Activated CD8-positive, alpha-beta T cell treated with anti-CD3 and anti-CD28 coated beads, Interleukin-2, amount 10 ng/mL, durations not matched to agents 7 days and 5 days (primary cell): Measurements from ENCODE around the gene MFF. TPM values are rescaled to one million over a fixed set of nuclear protein-coding genes. Genes with fewer than 3 reads are reported as not detected.
"Not testable (repeated sequence)": the region's sequence is repeated elsewhere in the genome, so short reads cannot be mapped to it uniquely, and the experiment has no call there.

Experiments used
- ATAC-seq: fragments of 150-1000 bp; cut with Tn5 transposase; one replicate; pipeline ENCODE4 v1.10.0; 2021; ENCODE audit warnings: moderate library complexity
- CTCF ChIA-PET: fragments of 350-600 bp; sonication (Branson Sonifier 250); formaldehyde crosslinking; loops from one replicate; lab custom pipeline; 2021; ENCODE audit warnings: antibody characterized with exemption; lab: Charles Lee
- POLR2A ChIA-PET: fragments of 350-600 bp; sonication (Branson Sonifier 250); formaldehyde crosslinking; loops from one replicate; lab custom pipeline; 2021; ENCODE audit warnings: antibody characterized with exemption; lab: Charles Lee
- DNase-seq: peaks from one replicate; pipeline ENCODE4 v3.0.0-alpha.2; 2020
- H3K27ac Mint-ChIP-seq: one replicate; pipeline ENCODE4 v1.8.0; 2021; ENCODE audit warnings: mild to moderate bottlenecking, mixed read lengths
- H3K27me3 Mint-ChIP-seq: one replicate; pipeline ENCODE4 v1.8.0; 2021; ENCODE audit warnings: low read depth, mixed read lengths
- H3K36me3 Mint-ChIP-seq: one replicate; pipeline ENCODE4 v1.8.0; 2021; ENCODE audit warnings: low read depth, mixed read lengths
- H3K4me1 Mint-ChIP-seq: one replicate; pipeline ENCODE4 v1.8.0; 2021; ENCODE audit warnings: low read depth, mixed read lengths
- H3K4me3 Mint-ChIP-seq: one replicate; pipeline ENCODE4 v1.8.0; 2021; ENCODE audit warnings: mild to moderate bottlenecking, mixed read lengths
- H3K9me3 Mint-ChIP-seq: one replicate; pipeline ENCODE4 v1.8.0; 2022; ENCODE audit warnings: mixed read lengths; ENCODE audit not compliant: insufficient read depth
- total RNA-seq, 2 experiments: library from RNA; stranded (reverse); gene quantifications; one replicate each; pipeline ENCODE4 v1.2.3, GENCODE V29; 2021

Gene MFF
- total RNA-seq, 2 experiments from 2014 or later: 64.5 to 68.3 TPM

GRCh38 chr2:227337442-227337841 lies 12.4 kb downstream of the MFF start:
- ATAC-seq: no peak
- H3K36me3 Mint-ChIP-seq: peaks cover 52% of the 10 kb centered on the region
- no peaks in the 10 kb centered on the region for H3K27me3 Mint-ChIP-seq
- POLR2A ChIA-PET: no interaction called here
- DNase-seq: no peak
- H3K4me3 Mint-ChIP-seq: no peak overlapping the region
- CTCF ChIA-PET: interaction anchor here (3.5 kb wide), 1 partner anchor 10 kb away, joined by 10 read pairs; no protein-coding TSS in a partner anchor
- H3K27ac Mint-ChIP-seq: no peak overlapping the region
- no peaks in the 10 kb centered on the region for H3K9me3 Mint-ChIP-seq
- peaks cover 2% of the 10 kb centered on the region for H3K4me1 Mint-ChIP-seq

- Mint-ChIP-seq H3K27ac (no peak overlapping the region), H3K36me3 (peaks cover 41% of the 10 kb centered on the region), H3K27me3 (no peaks in the 10 kb centered on the region), H3K4me3 (no peak overlapping the region), H3K9me3 (no peaks in the 10 kb centered on the region), H3K4me1 (peaks cover 2% of the 10 kb centered on the region)
- ChIA-PET POLR2A (interaction anchor here (0.6 kb wide), 1 partner anchor 9 kb away, joined by 3 read pairs; no protein-coding TSS in a partner anchor), CTCF (interaction anchor here (1.6 to 1.8 kb wide), 2 partner anchors 11 to 427 kb away, joined by 5 to 7 read pairs; no protein-coding TSS in a partner anchor)
- ATAC-seq: no peak
- DNase-seq: no peak
These were observed 14.1 kb downstream of the MFF start for GRCh38 chr2:227339098-227339599.

GRCh38 chr2:227340106-227340505 lies 15.1 kb downstream of the MFF start:
- Mint-ChIP-seq H3K4me1 (peaks cover 2% of the 10 kb centered on the region), H3K36me3 (peaks cover 34% of the 10 kb centered on the region), H3K4me3 (no peak overlapping the region), H3K27ac (no peak overlapping the region), H3K9me3 (no peaks in the 10 kb centered on the region), H3K27me3 (no peaks in the 10 kb centered on the region)
- DNase-seq: no peak
- CTCF ChIA-PET: interaction anchor here (1.6 to 1.8 kb wide), 2 partner anchors 12 to 426 kb away, joined by 5 to 7 read pairs; no protein-coding TSS in a partner anchor
- POLR2A ChIA-PET: no interaction called here
- no peak for ATAC-seq

- POLR2A ChIA-PET: no interaction called here
- CTCF ChIA-PET: no interaction called here
- DNase-seq: no peak
- Mint-ChIP-seq H3K27me3 (no peaks in the 10 kb centered on the region), H3K4me3 (no peak overlapping the region), H3K9me3 (no peaks in the 10 kb centered on the region), H3K27ac (no peak overlapping the region), H3K4me1 (no peaks in the 10 kb centered on the region), H3K36me3 (peaks cover 28% of the 10 kb centered on the region)
- ATAC-seq: no peak
These were observed 16.5 kb downstream of the MFF start for GRCh38 chr2:227341553-227341952.

- Mint-ChIP-seq H3K36me3 (peaks cover 30% of the 10 kb centered on the region), H3K9me3 (no peaks in the 10 kb centered on the region), H3K27me3 (no peaks in the 10 kb centered on the region), H3K27ac (no peak overlapping the region), H3K4me1 (no peaks in the 10 kb centered on the region), H3K4me3 (no peak overlapping the region)
- ChIA-PET POLR2A (no interaction called here), CTCF (no interaction called here)
- DNase-seq (no peak), ATAC-seq (no peak)
These were observed 19.2 kb downstream of the MFF start for GRCh38 chr2:227344231-227344630.

GRCh38 chr2:227347117-227347516 lies 22.1 kb downstream of the MFF start:
- DNase-seq: no peak
- H3K27ac Mint-ChIP-seq: no peak overlapping the region
- no peak for ATAC-seq
- CTCF ChIA-PET: interaction anchor here (3.1 kb wide), 1 partner anchor 10 kb away, joined by 10 read pairs; no protein-coding TSS in a partner anchor
- H3K4me3 Mint-ChIP-seq: no peak overlapping the region
- H3K27me3 Mint-ChIP-seq: no peaks in the 10 kb centered on the region
- POLR2A ChIA-PET: interaction anchor here (1.0 kb wide), 1 partner anchor 12 kb away, joined by 4 read pairs; no protein-coding TSS in a partner anchor
- H3K4me1 Mint-ChIP-seq: no peaks in the 10 kb centered on the region
- H3K36me3 Mint-ChIP-seq: peaks cover 31% of the 10 kb centered on the region
- no peaks in the 10 kb centered on the region for H3K9me3 Mint-ChIP-seq

GRCh38 chr2:227348324-227348723 lies 23.3 kb downstream of the MFF start:
- H3K4me3 Mint-ChIP-seq: no peak overlapping the region
- POLR2A ChIA-PET: interaction anchor here (1.0 to 1.1 kb wide), 2 partner anchors 9 to 11 kb away, joined by 3 to 4 read pairs; no protein-coding TSS in a partner anchor
- H3K4me1 Mint-ChIP-seq: no peaks in the 10 kb centered on the region
- no peaks in the 10 kb centered on the region for H3K9me3 Mint-ChIP-seq
- no peaks in the 10 kb centered on the region for H3K27me3 Mint-ChIP-seq
- CTCF ChIA-PET: interaction anchor here (0.8 to 3.1 kb wide), 4 partner anchors 11 to 310 kb away, joined by 3 to 10 read pairs (median 4); no protein-coding TSS in a partner anchor
- no peak overlapping the region for H3K27ac Mint-ChIP-seq
- ATAC-seq: no peak
- DNase-seq: no peak
- peaks cover 30% of the 10 kb centered on the region for H3K36me3 Mint-ChIP-seq

GRCh38 chr2:227349989-227350612 lies 25.1 kb downstream of the MFF start:
- POLR2A ChIA-PET: no interaction called here
- CTCF ChIA-PET: interaction anchor here (1.2 kb wide), 2 partner anchors 112 to 416 kb away, joined by 3 to 4 read pairs; no protein-coding TSS in a partner anchor
- no peaks in the 10 kb centered on the region for H3K27me3 Mint-ChIP-seq
- DNase-seq (no peak), ATAC-seq (no peak)
- H3K27ac Mint-ChIP-seq: no peak overlapping the region
- no peak overlapping the region for H3K4me3 Mint-ChIP-seq
- no peaks in the 10 kb centered on the region for H3K4me1 Mint-ChIP-seq
- no peaks in the 10 kb centered on the region for H3K9me3 Mint-ChIP-seq
- peaks cover 30% of the 10 kb centered on the region for H3K36me3 Mint-ChIP-seq

GRCh38 chr2:227351639-227352038 lies 26.6 kb downstream of the MFF start:
- ATAC-seq (no peak), DNase-seq (no peak)
- no peaks in the 10 kb centered on the region for H3K4me1 Mint-ChIP-seq
- H3K27me3 Mint-ChIP-seq: no peaks in the 10 kb centered on the region
- ChIA-PET POLR2A (no interaction called here), CTCF (no interaction called here)
- no peak overlapping the region for H3K4me3 Mint-ChIP-seq
- H3K9me3 Mint-ChIP-seq: no peaks in the 10 kb centered on the region
- no peak overlapping the region for H3K27ac Mint-ChIP-seq
- peaks cover 23% of the 10 kb centered on the region for H3K36me3 Mint-ChIP-seq

GRCh38 chr2:227360351-227360750 lies 35.3 kb downstream of the MFF start:
- CTCF ChIA-PET: no interaction called here
- H3K4me1 Mint-ChIP-seq: no peaks in the 10 kb centered on the region
- no peaks in the 10 kb centered on the region for H3K27me3 Mint-ChIP-seq
- DNase-seq (no peak), ATAC-seq (no peak)
- POLR2A ChIA-PET: no interaction called here
- H3K27ac Mint-ChIP-seq: no peak overlapping the region
- H3K4me3 Mint-ChIP-seq: no peak overlapping the region
- no peaks in the 10 kb centered on the region for H3K9me3 Mint-ChIP-seq
- peaks cover 19% of the 10 kb centered on the region for H3K36me3 Mint-ChIP-seq

GRCh38 chr2:227363756-227364155 lies 38.7 kb downstream of the MFF start:
- POLR2A ChIA-PET: no interaction called here
- Mint-ChIP-seq H3K36me3 (peaks cover 8% of the 10 kb centered on the region), H3K4me1 (no peaks in the 10 kb centered on the region), H3K4me3 (no peak overlapping the region), H3K27ac (no peak overlapping the region), H3K9me3 (no peaks in the 10 kb centered on the region), H3K27me3 (no peaks in the 10 kb centered on the region)
- CTCF ChIA-PET: no interaction called here
- DNase-seq (no peak), ATAC-seq (no peak)

- DNase-seq, H3K4me3 Mint-ChIP-seq, H3K4me1 Mint-ChIP-seq, ATAC-seq, H3K9me3 Mint-ChIP-seq, H3K36me3 Mint-ChIP-seq, H3K27me3 Mint-ChIP-seq, CTCF ChIA-PET, H3K27ac Mint-ChIP-seq: not testable (repeated sequence)
- POLR2A ChIA-PET: interaction anchor here (0.6 kb wide), 1 partner anchor 16 kb away, joined by 3 read pairs; no protein-coding TSS in a partner anchor
These were observed 39.7 kb downstream of the MFF start for GRCh38 chr2:227364585-227365263.
